K562 (cell line): Measurements from ENCODE around the gene TTBK1. TPM values are rescaled to one million over a fixed set of nuclear protein-coding genes. Genes with fewer than 3 reads are reported as not detected.

Source experiments
- FOSL1 ChIP-seq: fragments of 200-800 bp; sonication (Bioruptor generic); conservative IDR thresholded peaks from 2 replicates; pipeline ENCODE4 v1.6.1; 2016; ENCODE audit warnings: missing genetic modification characterization, missing compliant biosample characterization
- GTF2F1 ChIP-seq: IDR thresholded peaks from 2 replicates; pipeline ENCODE4 v1.6.1; 2011; ENCODE audit warnings: low read depth, low read length, improper control_type of control experiment
- LEF1 ChIP-seq: fragments of 450-650 bp; IDR thresholded peaks from 2 replicates; pipeline ENCODE4 v1.6.1; 2016; ENCODE audit warnings: mild to moderate bottlenecking
- MAZ ChIP-seq, 2 experiments: fragments of 450-650 bp in 1 of 2; sonication (generic) in 1 of 2; formaldehyde crosslinking; IDR thresholded peaks in 1 of 2; conservative IDR thresholded peaks in 1 of 2; 2 replicates each; pipeline versions ENCODE4 v1.4.0 to v1.5.0; 2020; ENCODE audit warnings: mild to moderate bottlenecking in 1 of 2, missing genetic modification reagents in 1 of 2
- RAD21 ChIP-seq, 2 experiments: fragments of 250-450 bp in 1 of 2; fragments of 450-650 bp in 1 of 2; sonication (Bioruptor Pico) in 1 of 2; formaldehyde crosslinking in 1 of 2; IDR thresholded peaks in 1 of 2; conservative IDR thresholded peaks in 1 of 2; 2 replicates each; pipeline versions ENCODE4 v1.4.0 to v1.8.0; 2020 to 2022; ENCODE audit warnings: mild to moderate bottlenecking in 2 of 2, moderate library complexity in 1 of 2
- RBFOX2 ChIP-seq: fragments of 200-400 bp; formaldehyde crosslinking; IDR thresholded peaks from 2 replicates; pipeline ENCODE4 v1.6.1; 2017; ENCODE audit warnings: low read depth, mild to moderate bottlenecking, low read length, moderate library complexity
- STAG1 ChIP-seq: sonication (generic); formaldehyde crosslinking; IDR thresholded peaks from 2 replicates; pipeline ENCODE4 v1.5.0; 2020; ENCODE audit warnings: missing genetic modification reagents, borderline replicate concordance
- TEAD4 ChIP-seq, 2 experiments: sonication (generic) in 1 of 2; formaldehyde crosslinking in 1 of 2; IDR thresholded peaks; 2 replicates each; pipeline versions ENCODE4 v1.6.1 to v1.8.0; 2012 to 2022; ENCODE audit warnings: borderline replicate concordance in 1 of 2, inconsistent platforms in 1 of 2, low read length in 1 of 2, mild to moderate bottlenecking in 1 of 2, missing genetic modification reagents in 1 of 2
- U2AF1 ChIP-seq: fragments of 200-400 bp; formaldehyde crosslinking; optimal IDR thresholded peaks from 2 replicates; pipeline ENCODE3; 2017; ENCODE audit warnings: mild to moderate bottlenecking, low read depth, low read length, moderate library complexity
- YBX1 ChIP-seq: fragments of 450-650 bp; IDR thresholded peaks from 2 replicates; pipeline ENCODE4 v1.7.1; 2016; ENCODE audit warnings: mild to moderate bottlenecking
- ZNF143 ChIP-seq: sonication (generic); formaldehyde crosslinking; IDR thresholded peaks from 2 replicates; pipeline ENCODE4 v1.9.0; 2022; ENCODE audit warnings: mild to moderate bottlenecking, missing genetic modification reagents
- ZNF354B ChIP-seq: fragments of 250-450 bp; sonication (Bioruptor Pico); IDR thresholded peaks from 2 replicates; pipeline ENCODE4 v1.4.0; 2020
- polyA plus RNA-seq, 8 experiments: library from polyadenylated mRNA; depleted of rRNA in 4 of 8; stranded (reverse) in 5 of 8; unstranded in 3 of 8; fragments of >200 nt; fragmentation: Nextera tagmentation in 2 of 8; fragmentation: Illumina TruSeq in 1 of 8; extraction: Ambion mirVana in 2 of 8; extraction: Trizol in 1 of 8; gene quantifications; 2 replicates each; pipeline versions ENCODE4 v1.2.1 to v1.2.3, GENCODE V29; 2011 to 2014; ENCODE audit warnings: inconsistent platforms in 1 of 8, missing spikeins in 1 of 8
- total RNA-seq, 7 experiments: library from RNA; depleted of rRNA in 6 of 7; stranded (reverse); fragments of >200 nt in 6 of 7; fragmentation: Illumina TruSeq in 2 of 7; extraction: Trizol in 2 of 7; gene quantifications; 2 replicates each; pipeline versions ENCODE4 v1.2.1 to v1.2.3, GENCODE V29; 2011 to 2021; ENCODE audit warnings: low replicate concordance in 1 of 7
- TF ChIP-seq, protein P1 (sequence below): fragments of 450-650 bp; IDR thresholded peaks from 2 replicates; pipeline ENCODE4 v1.7.1; 2018; ENCODE audit warnings: mild to moderate bottlenecking, low read depth; ENCODE audit not compliant: partially characterized antibody
- TF ChIP-seq, protein P2 (sequence below): sonication (generic); formaldehyde crosslinking; IDR thresholded peaks from 2 replicates; pipeline ENCODE4 v1.9.0; 2022; ENCODE audit warnings: mild to moderate bottlenecking, missing genetic modification reagents
- TF ChIP-seq, protein P3 (sequence below): fragments of 250-450 bp; sonication (Bioruptor Pico); IDR thresholded peaks from 2 replicates; pipeline ENCODE4 v1.4.0; 2020
- TF ChIP-seq, protein P4 (sequence below), 2 experiments: IDR thresholded peaks; 2 replicates each; pipeline ENCODE4 v1.6.1; 2012; ENCODE audit warnings: improper control_type of control experiment in 2 of 2, low read depth in 2 of 2, low read length in 2 of 2, borderline replicate concordance in 1 of 2
- TF ChIP-seq, protein P5 (sequence below): fragments of 250-450 bp; sonication (Bioruptor Pico); IDR thresholded peaks from 2 replicates; pipeline ENCODE4 v1.8.0; 2022; ENCODE audit warnings: moderate library complexity, mild to moderate bottlenecking, inconsistent platforms

TTBK1 gene
- total and polyA plus RNA-seq, 9 of the 15 experiments (the other 6 are each of a cell fraction or from before 2014, with no cell fraction given): not detected

DNA sequence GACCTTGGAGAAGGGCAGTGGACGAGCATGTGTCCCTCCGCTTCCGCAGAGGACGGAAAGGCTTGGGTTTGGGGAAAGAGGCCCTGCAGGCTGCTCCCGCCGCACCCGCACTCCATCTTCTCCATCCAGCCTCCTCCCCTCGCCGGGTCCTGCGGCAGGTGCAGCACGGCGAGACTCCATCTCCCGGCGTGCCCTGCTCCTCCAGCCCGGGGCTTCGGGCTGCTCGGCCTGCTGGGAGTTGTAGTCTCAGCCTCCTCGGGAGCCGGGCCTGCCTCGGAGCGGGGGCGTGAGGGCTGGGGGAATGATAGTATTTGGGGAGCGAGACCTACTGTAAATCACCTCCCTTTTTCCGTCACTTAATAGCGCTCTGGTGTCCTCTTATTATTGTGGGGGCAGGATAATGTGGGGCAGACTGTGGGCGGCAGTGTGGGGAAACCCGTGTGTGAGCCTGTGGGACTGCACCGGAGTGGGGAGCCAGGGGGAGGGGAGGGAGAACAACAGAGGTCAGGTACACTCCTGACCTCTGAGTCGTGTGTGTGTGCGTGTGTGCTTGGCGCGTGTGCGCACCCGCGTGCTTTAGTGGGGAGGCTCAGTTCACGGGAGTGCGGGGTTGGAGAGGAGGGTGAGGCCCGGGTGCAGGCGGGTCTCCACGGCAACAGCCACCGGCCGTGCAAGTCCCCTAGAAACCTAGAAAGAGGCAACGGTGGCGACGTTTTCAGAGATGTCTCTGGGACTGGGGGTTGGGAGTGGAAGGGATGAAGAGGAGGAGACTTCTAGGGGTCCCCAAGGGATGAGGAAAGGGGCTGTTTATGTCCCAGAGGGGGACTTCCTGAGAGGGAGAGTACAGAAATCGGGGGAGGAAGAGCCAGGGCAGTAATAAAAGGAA lies 4.1 kb downstream of the TTBK1 start (continued):
- TF ChIP-seq, protein P1, sequence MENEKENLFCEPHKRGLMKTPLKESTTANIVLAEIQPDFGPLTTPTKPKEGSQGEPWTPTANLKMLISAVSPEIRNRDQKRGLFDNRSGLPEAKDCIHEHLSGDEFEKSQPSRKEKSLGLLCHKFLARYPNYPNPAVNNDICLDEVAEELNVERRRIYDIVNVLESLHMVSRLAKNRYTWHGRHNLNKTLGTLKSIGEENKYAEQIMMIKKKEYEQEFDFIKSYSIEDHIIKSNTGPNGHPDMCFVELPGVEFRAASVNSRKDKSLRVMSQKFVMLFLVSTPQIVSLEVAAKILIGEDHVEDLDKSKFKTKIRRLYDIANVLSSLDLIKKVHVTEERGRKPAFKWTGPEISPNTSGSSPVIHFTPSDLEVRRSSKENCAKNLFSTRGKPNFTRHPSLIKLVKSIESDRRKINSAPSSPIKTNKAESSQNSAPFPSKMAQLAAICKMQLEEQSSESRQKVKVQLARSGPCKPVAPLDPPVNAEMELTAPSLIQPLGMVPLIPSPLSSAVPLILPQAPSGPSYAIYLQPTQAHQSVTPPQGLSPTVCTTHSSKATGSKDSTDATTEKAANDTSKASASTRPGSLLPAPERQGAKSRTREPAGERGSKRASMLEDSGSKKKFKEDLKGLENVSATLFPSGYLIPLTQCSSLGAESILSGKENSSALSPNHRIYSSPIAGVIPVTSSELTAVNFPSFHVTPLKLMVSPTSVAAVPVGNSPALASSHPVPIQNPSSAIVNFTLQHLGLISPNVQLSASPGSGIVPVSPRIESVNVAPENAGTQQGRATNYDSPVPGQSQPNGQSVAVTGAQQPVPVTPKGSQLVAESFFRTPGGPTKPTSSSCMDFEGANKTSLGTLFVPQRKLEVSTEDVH: no peak
- no peak for TF ChIP-seq YBX1
- TF ChIP-seq STAG1: no peak
- TF ChIP-seq RAD21 (CRISPR knock-in tag; conservative IDR thresholded peaks at IDR 0.05 in 1 of 2, IDR thresholded peaks at IDR 0.05 in 1 of 2): no peak
- no peak for TF ChIP-seq LEF1
- TF ChIP-seq, protein P2, sequence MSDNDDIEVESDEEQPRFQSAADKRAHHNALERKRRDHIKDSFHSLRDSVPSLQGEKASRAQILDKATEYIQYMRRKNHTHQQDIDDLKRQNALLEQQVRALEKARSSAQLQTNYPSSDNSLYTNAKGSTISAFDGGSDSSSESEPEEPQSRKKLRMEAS: peak; percentile 71
- TF ChIP-seq TEAD4 (IDR thresholded peaks at IDR 0.05; ENCODE audit: low read length): 0 out of 2 replicates have a peak, but pooled peaks have one; percentile 3
- TF ChIP-seq TEAD4 (CRISPR knock-in tag; IDR thresholded peaks at IDR 0.05; ENCODE audit: borderline replicate concordance): no peak
- TF ChIP-seq, protein P3, sequence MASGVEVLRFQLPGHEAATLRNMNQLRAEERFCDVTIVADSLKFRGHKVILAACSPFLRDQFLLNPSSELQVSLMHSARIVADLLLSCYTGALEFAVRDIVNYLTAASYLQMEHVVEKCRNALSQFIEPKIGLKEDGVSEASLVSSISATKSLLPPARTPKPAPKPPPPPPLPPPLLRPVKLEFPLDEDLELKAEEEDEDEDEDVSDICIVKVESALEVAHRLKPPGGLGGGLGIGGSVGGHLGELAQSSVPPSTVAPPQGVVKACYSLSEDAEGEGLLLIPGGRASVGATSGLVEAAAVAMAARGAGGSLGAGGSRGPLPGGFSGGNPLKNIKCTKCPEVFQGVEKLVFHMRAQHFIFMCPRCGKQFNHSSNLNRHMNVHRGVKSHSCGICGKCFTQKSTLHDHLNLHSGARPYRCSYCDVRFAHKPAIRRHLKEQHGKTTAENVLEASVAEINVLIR (CRISPR knock-in tag): no peak
- TF ChIP-seq RBFOX2: peak; percentile 42; the same call in 1 of the 2 replicates
- TF ChIP-seq U2AF1: no peak
- TF ChIP-seq ZNF143 (CRISPR knock-in tag): peak; percentile 100
- 0 out of 2 replicates have a peak, but pooled peaks have one; percentile 26 for TF ChIP-seq FOSL1 (tag)
- peak in 1 of 2 experiments; percentile 66; a peak in 1 of 4 replicates for TF ChIP-seq MAZ (CRISPR knock-in tag; conservative IDR thresholded peaks at IDR 0.05 in 1 of 2, IDR thresholded peaks at IDR 0.05 in 1 of 2)
- TF ChIP-seq, protein P4, sequence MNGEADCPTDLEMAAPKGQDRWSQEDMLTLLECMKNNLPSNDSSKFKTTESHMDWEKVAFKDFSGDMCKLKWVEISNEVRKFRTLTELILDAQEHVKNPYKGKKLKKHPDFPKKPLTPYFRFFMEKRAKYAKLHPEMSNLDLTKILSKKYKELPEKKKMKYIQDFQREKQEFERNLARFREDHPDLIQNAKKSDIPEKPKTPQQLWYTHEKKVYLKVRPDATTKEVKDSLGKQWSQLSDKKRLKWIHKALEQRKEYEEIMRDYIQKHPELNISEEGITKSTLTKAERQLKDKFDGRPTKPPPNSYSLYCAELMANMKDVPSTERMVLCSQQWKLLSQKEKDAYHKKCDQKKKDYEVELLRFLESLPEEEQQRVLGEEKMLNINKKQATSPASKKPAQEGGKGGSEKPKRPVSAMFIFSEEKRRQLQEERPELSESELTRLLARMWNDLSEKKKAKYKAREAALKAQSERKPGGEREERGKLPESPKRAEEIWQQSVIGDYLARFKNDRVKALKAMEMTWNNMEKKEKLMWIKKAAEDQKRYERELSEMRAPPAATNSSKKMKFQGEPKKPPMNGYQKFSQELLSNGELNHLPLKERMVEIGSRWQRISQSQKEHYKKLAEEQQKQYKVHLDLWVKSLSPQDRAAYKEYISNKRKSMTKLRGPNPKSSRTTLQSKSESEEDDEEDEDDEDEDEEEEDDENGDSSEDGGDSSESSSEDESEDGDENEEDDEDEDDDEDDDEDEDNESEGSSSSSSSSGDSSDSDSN (IDR thresholded peaks at IDR 0.05; ENCODE audit: borderline replicate concordance in 1 of 2, low read depth in 2 of 2, low read length in 2 of 2): 0 out of 4 replicates have a peak, but pooled peaks of 1 of the 2 experiments have one; percentile 55
- TF ChIP-seq ZNF354B (CRISPR knock-in tag): no peak
- TF ChIP-seq, protein P5, sequence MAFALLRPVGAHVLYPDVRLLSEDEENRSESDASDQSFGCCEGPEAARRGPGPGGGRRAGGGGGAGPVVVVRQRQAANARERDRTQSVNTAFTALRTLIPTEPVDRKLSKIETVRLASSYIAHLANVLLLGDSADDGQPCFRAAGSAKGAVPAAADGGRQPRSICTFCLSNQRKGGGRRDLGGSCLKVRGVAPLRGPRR (CRISPR knock-in tag): no peak
- TF ChIP-seq GTF2F1: no peak
